HG02970 (cell line): ENCODE results near the gene FARS2.
"Not testable (repeated sequence)": the region's sequence is repeated elsewhere in the genome, so short reads cannot be mapped to it uniquely, and the experiment has no call there.

Experiments
- ATAC-seq: cut with Tn5 transposase; IDR thresholded peaks from one replicate; pipeline ENCODE4 v1.9.1; 2021; ENCODE audit warnings: mild to moderate bottlenecking, moderate library complexity, moderate number of reproducible peaks; ENCODE audit not compliant: unreplicated experiment, low FRiP score

FARS2 gene

DNA sequence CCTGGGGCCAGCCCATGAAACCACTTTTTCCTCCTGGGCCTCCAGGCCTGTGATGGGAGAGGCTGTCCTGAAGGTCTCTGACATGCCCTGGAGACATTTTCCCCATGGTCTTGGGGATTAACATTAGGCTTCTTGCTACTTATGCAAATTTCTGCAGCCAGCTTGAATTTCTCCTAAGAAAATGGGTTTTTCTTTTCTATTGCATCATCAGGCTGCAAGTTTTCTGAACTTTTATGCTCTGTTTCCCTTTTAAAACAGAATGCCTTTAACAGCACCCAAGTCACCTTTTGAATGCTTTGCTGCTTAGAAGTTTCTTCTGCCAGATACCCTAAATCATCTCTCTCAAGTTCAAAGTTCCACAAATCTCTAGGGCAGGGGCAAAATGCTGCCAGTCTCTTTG lies 535.2 kb downstream of the FARS2 start:
- not testable (repeated sequence) for ATAC-seq

DNA sequence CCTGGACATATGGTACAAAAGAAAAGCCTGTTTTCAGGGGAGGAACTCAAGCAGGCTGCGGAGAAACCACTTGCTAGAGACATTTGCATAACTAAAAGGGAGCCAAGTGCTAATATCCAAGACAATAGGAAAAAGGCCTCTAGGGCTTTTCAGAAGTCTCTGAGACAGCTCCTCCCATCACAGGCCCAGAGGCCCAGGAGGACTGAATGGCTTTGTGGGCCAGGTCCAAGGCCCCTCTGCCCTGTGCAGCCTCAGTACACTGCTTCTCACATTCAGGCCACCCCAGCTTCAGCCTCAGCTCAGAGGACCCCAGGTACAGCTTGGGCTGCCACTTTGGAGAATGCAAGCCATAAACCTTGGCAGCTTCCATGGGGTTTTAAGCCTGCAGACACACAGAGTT lies 545.1 kb downstream of the FARS2 start:
- not testable (repeated sequence) for ATAC-seq

DNA sequence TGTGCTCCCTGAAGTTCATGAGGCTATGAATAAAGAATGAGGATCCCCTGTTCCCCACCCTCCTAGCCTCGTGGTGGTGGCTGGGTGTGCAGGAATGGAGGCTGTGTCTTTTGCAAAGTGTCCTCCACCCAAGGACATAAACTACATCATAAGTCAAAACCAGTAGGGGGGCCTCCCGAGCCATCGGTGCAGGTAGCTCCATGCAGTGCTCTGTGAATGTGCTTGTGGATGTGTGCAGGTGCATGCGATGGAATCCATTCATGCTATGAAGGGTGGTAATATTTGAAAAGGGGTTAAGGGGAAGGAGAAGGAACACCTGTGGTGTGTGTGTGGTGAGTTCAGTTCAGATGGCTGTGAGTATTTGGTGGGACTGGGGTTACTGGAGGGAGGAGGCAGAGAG lies 548.1 kb downstream of the FARS2 start:
- no peak for ATAC-seq

DNA sequence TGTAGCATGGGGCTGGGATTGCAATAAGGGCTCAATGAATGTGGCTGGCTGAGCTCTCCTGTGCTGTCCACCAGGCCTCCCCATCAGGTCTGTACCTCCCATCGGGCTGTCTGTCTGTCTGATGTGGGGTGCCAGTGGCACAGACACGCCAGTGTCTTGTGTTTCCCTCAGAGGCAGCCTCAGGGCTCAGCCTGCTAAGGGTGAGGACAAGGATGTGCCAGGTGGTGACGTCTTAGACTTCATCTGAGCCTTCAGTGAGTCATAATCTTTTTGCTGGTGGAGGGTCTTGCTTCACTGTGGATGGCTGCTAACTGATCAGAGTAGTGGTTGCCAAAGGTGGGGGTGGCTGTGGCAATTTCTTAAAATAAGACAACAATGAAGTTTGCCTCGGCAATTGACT lies 550.7 kb downstream of the FARS2 start:
- no peak for ATAC-seq

DNA sequence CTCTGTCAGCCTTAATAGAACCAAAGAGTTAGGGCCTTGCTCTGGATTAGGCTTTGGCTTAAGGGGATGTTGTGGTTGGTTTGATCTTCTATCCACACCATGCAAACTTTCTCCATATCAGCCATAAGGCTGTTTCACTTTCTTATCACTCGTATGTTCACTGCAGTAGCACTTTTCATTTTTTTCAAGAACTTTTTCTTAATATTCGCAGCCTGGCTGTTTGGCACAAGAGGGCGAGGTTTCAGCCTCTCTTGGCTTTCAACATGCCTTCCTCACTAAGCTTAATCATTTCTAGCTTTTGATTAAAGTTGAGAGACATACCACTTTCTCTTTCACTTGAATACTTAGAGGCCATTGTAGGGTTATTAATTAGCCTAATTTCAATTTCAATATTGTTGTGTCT lies 552.3 kb downstream of the FARS2 start:
- ATAC-seq = no peak

DNA sequence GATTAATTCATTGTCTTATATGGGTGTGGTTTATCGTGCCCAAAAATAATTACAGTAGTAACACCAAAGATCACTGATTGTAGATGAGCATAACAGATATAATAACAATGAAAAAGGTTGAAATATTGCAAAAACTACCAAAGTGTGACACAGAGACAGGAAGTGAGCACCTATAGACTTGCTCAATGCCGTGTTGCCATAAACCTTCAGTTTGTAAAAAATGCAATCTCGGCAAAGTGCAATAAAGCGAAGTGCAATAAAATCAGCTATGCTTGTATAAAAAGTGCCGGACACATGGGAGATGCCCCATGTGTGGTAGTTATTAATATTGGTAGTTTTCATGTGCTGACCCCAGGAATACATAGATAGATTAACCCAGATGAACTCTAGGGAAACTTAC lies 552.8 kb downstream of the FARS2 start:
- no peak for ATAC-seq

DNA sequence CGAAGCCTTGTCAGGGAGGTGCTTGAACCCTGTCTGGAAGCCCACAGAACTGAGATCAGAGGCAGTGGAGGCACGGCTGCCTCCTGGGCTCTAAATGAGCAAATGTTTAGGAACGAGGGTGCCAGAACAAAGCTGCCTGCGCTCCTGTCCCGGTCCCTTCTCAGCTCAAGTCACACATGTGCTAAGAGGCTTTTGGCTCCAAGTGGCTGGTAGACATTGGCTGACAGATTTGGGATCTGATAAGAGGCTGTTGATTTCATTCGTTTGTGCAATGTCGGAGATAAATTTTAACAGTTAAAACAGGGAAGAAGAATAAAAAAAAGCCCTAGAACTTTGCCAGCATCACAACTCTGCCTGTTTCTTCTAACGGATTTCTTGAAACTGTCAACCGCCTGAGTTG lies 553.6 kb downstream of the FARS2 start:
- ATAC-seq = no peak

DNA sequence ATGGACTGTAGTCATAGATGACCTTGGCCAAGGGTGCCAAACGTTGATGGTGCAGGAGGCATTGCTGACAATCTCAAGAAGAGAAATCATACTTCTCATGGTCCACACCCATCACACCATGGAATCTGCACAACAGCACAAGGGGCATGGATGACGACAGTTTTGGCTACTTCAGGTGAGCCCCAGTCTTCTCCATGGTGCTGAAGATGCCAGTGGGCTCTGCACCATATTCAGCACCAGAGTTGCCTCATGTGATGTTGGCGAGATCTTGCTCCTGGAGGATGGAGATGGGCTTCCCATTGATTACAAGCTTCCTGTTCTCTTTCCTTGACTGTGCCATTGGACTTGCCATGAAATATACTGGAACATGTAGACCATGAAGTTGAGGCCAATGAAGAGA lies 556.6 kb downstream of the FARS2 start:
- ATAC-seq = no peak

DNA sequence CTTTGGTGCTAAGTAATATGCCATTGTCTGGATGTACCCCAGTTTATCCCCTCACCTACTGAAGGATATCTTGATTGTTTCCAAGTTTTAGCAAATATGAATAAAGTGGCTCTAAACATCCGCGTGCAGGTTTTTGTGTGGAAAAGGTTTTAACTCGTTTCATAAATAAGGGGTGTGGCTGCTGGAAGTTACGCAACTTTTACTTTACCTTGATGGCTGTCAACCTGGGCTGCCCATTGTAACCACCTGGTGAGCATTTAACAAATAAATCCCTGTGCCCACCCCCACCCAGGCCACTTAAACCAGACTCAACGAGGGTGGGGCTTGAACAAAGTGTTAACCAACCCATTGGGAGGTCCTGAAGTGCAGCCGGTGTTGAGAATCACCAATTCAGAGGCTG lies 557.6 kb downstream of the FARS2 start:
- no peak for ATAC-seq
